Cerebellar cortex (tissue), 1 donor: ENCODE results near the gene ARHGEF39.

ENCODE experiments used
- DNase-seq: peaks from one replicate; pipeline ENCODE4 v3.0.0-alpha.2; 2015; ENCODE audit warnings: low spot score

Gene ARHGEF39

GRCh38 chr9:35691334-35691650 lies 26.3 kb upstream of the ARHGEF39 start:
- DNase-seq, result peak; percentile 69

- peak; percentile 79 for DNase-seq
Measured at GRCh38 chr9:35690614-35691333, 25.8 kb upstream of the ARHGEF39 start.

- no peak for DNase-seq
Measured at GRCh38 chr9:35690294-35690613, 25.3 kb upstream of the ARHGEF39 start.

GRCh38 chr9:35689542-35690293 lies 24.7 kb upstream of the ARHGEF39 start, which contains the start of gene TPM2:
TSS of gene TPM2 (minus strand) at chr9:35689925. CDS start at chr9:35689817, 108 bp downstream.
- peak; percentile 54 for DNase-seq

GRCh38 chr9:35688558-35689541 lies 23.9 kb upstream of the ARHGEF39 start:
- DNase-seq, result no peak

- no peak for DNase-seq
Measured at GRCh38 chr9:35687972-35688557, 23.1 kb upstream of the ARHGEF39 start.

- no peak for DNase-seq
Measured at GRCh38 chr9:35687306-35687705, 22.3 kb upstream of the ARHGEF39 start.

- DNase-seq, result peak; percentile 94
Measured at GRCh38 chr9:35686222-35687203, 21.5 kb upstream of the ARHGEF39 start.

GRCh38 chr9:35685506-35685905 lies 20.5 kb upstream of the ARHGEF39 start:
- no peak for DNase-seq

- DNase-seq, result no peak
Measured at GRCh38 chr9:35684921-35685320, 19.9 kb upstream of the ARHGEF39 start.

GRCh38 chr9:35683323-35683722 lies 18.3 kb upstream of the ARHGEF39 start:
- DNase-seq, result no peak

GRCh38 chr9:35682520-35683315 lies 17.7 kb upstream of the ARHGEF39 start:
- no peak for DNase-seq

- DNase-seq, result no peak
Measured at GRCh38 chr9:35682051-35682450, 17.1 kb upstream of the ARHGEF39 start.

- no peak for DNase-seq
Measured at GRCh38 chr9:35681341-35682002, 16.5 kb upstream of the ARHGEF39 start.

- DNase-seq, result peak; percentile 80
Measured at GRCh38 chr9:35680331-35681105, 15.5 kb upstream of the ARHGEF39 start.

- no peak for DNase-seq
Measured at GRCh38 chr9:35679766-35680330, 14.9 kb upstream of the ARHGEF39 start.

- DNase-seq, result no peak
Measured at GRCh38 chr9:35679091-35679490, 14.1 kb upstream of the ARHGEF39 start.

- DNase-seq, result no peak
Measured at GRCh38 chr9:35675732-35676392, 10.9 kb upstream of the ARHGEF39 start.
